ENCODE measurements around the gene ACTN4. TPM values are rescaled to one million over a fixed set of nuclear protein-coding genes. Genes with fewer than 3 reads are reported as not detected.

ACTN4 gene
- total and polyA plus RNA-seq, 10 of the 15 experiments (the other 5 are each of a cell fraction or from before 2014, with no cell fraction given), result 2.4 to 293 (median 72.5) TPM

DNA sequence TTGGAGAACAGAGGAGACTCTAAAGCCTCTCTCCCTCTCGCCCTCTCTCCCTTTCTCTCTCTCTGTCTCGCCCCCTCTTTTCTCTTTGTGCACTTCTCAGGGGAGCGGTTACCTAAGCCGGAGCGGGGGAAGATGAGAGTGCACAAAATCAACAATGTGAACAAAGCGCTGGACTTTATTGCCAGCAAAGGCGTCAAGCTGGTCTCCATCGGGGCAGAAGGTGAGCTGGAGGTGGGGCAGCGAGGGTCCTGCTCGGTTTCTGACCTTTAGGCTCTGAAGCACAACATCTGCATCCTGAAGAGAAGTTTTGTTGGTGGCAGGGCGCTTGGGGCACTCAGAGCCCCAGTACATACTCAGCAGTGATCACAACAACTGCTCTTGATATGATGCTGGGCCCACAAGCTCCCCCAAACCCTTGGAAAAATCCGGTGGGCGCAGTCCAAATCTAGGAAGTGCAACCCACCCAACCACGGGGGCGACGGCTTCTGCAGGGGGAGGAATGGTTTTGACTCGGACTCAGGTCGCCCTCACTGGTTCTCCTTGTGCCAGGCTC is 53.5 kb downstream of the ACTN4 start:
- Histone ChIP-seq H3K79me2 (ENCODE audit: control insufficient read depth, insufficient read depth, low read length) (peaks cover 12% of the 10 kb centered on the region), H3K27ac (ENCODE audit: control insufficient read depth, insufficient read depth) (no peak overlapping the region), H3K4me2 (ENCODE audit: control insufficient read depth, insufficient read depth) (no peak overlapping the region), H3K27me3 (replicated peaks in 1 of 2; ENCODE audit: control insufficient read depth in 2 of 2, insufficient read depth in 2 of 2, low read length in 1 of 2) (no peaks in the 10 kb centered on the region), H3K36me3 (ENCODE audit: control insufficient read depth in 2 of 2, insufficient read depth in 2 of 2, low read length in 1 of 2) (peaks cover 30 to 46% of the 10 kb centered on the region in 2 experiments; a peak in 3 of 4 replicates), H4K20me1 (ENCODE audit: control insufficient read depth, insufficient read depth) (0 out of 2 replicates have a peak, but pooled peaks cover 5% of the 10 kb centered on the region), H3K4me1 (ENCODE audit: control insufficient read depth, insufficient read depth, low read length) (peaks cover 16% of the 10 kb centered on the region), H3K9ac (ENCODE audit: control insufficient read depth, insufficient read depth, low read length) (no peak overlapping the region), H3K4me3 (no peak overlapping the region), H2AFZ (ENCODE audit: control insufficient read depth, low read depth, low read length) (no peak overlapping the region), H3K9me3 (replicated peaks; ENCODE audit: control insufficient read depth, insufficient read depth, low read length) (no peaks in the 10 kb centered on the region)
- ChIA-PET CTCF (interaction anchor here (0.9 kb wide), 1 partner anchor 230 kb away, joined by 3 read pairs; the partner anchor contains the start of genes MRPS12 and SARS2), POLR2A (no interaction called here), RAD21 (ENCODE audit: unreplicated experiment) (no interaction called here), SMC1A (ENCODE audit: uncharacterized antibody, unreplicated experiment) (interaction anchor here (0.6 kb wide), 1 partner anchor 30 kb away, joined by 5 read pairs; no protein-coding TSS in a partner anchor)
- ATAC-seq (no peak), FAIRE-seq (no peak), DNase-seq (ENCODE audit: low read depth, low spot score) (no peak)
- 98% methylated on average over 18 of the region's 18 CpGs for WGBS (ENCODE audit: insufficient coverage, insufficient replicate concordance, low lambda C conversion rate, missing lambda C conversion rate)
- BruUV-seq (replicated peaks), result TSS peak; percentile 64
- intact Hi-C loops (cut with micrococcal nuclease; ENCODE audit: unreplicated experiment), result no loop called here
- in situ Hi-C loops (cut with MboI), result no loop called here
- TF ChIP-seq ZBTB11 (CRISPR knock-in tag; IDR thresholded peaks at IDR 0.05) (no peak), POLR2AphosphoS2 (IDR thresholded peaks at IDR 0.05; ENCODE audit: low read depth, low read length) (no peak), E2F8 (IDR thresholded peaks at IDR 0.05; ENCODE audit: low read depth, partially characterized antibody) (no peak), TCF7 (IDR thresholded peaks at IDR 0.05; ENCODE audit: borderline replicate concordance) (no peak), GABPA (IDR thresholded peaks at IDR 0.05; ENCODE audit: low read depth) (no peak), BHLHE40 (IDR thresholded peaks at IDR 0.05; ENCODE audit: borderline replicate concordance in 1 of 2, low read depth in 2 of 2, low read length in 1 of 2) (no peak), HSF1 (IDR thresholded peaks at IDR 0.05; ENCODE audit: low read depth, low read length) (no peak), DPF2 (IDR thresholded peaks at IDR 0.05) (no peak), CBX5 (IDR thresholded peaks at IDR 0.05; ENCODE audit: low read depth) (no peak), STAT1 (conservative IDR thresholded peaks at IDR 0.05) (no peak), ZBED1 (IDR thresholded peaks at IDR 0.05; ENCODE audit: borderline replicate concordance) (no peak), SMAD5 (IDR thresholded peaks at IDR 0.05; ENCODE audit: low read depth) (no peak)
- TF ChIP-seq, protein P1, sequence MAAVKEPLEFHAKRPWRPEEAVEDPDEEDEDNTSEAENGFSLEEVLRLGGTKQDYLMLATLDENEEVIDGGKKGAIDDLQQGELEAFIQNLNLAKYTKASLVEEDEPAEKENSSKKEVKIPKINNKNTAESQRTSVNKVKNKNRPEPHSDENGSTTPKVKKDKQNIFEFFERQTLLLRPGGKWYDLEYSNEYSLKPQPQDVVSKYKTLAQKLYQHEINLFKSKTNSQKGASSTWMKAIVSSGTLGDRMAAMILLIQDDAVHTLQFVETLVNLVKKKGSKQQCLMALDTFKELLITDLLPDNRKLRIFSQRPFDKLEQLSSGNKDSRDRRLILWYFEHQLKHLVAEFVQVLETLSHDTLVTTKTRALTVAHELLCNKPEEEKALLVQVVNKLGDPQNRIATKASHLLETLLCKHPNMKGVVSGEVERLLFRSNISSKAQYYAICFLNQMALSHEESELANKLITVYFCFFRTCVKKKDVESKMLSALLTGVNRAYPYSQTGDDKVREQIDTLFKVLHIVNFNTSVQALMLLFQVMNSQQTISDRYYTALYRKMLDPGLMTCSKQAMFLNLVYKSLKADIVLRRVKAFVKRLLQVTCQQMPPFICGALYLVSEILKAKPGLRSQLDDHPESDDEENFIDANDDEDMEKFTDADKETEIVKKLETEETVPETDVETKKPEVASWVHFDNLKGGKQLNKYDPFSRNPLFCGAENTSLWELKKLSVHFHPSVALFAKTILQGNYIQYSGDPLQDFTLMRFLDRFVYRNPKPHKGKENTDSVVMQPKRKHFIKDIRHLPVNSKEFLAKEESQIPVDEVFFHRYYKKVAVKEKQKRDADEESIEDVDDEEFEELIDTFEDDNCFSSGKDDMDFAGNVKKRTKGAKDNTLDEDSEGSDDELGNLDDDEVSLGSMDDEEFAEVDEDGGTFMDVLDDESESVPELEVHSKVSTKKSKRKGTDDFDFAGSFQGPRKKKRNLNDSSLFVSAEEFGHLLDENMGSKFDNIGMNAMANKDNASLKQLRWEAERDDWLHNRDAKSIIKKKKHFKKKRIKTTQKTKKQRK (IDR thresholded peaks at IDR 0.05; ENCODE audit: low read depth, low read length), result no peak

All from GM12878 (cell line).